ENCODE data around the gene EMILIN2. TPM values are rescaled to one million over a fixed set of nuclear protein-coding genes. Genes with fewer than 3 reads are reported as not detected.

Gene EMILIN2
- total and polyA plus RNA-seq, 2 of the 13 experiments (the other 11 are each of a cell fraction or from before 2014, with no cell fraction given) = 7.6 to 8.2 TPM

- TF ChIP-seq TBP (CRISPR knock-in tag; IDR thresholded peaks at IDR 0.05) (no peak), REXO4 (CRISPR knock-in tag; IDR thresholded peaks at IDR 0.05; ENCODE audit: borderline replicate concordance) (no peak), MEIS1 (CRISPR knock-in tag; IDR thresholded peaks at IDR 0.05; ENCODE audit: borderline replicate concordance) (no peak), E2F2 (CRISPR knock-in tag; IDR thresholded peaks at IDR 0.05; ENCODE audit: borderline replicate concordance) (peak; percentile 59; the same call in 1 of the 2 replicates), ARNTL (CRISPR knock-in tag; IDR thresholded peaks at IDR 0.05) (no peak), ATF7 (IDR thresholded peaks at IDR 0.05) (no peak), ATF7 (CRISPR knock-in tag; IDR thresholded peaks at IDR 0.05) (no peak), HMGA1 (CRISPR knock-in tag; conservative IDR thresholded peaks at IDR 0.05) (no peak), RBFOX2 (IDR thresholded peaks at IDR 0.05; ENCODE audit: low read depth, low read length) (peak; percentile 92), IRF9 (CRISPR knock-in tag; IDR thresholded peaks at IDR 0.05; ENCODE audit: borderline replicate concordance) (peak; percentile 51; the same call in 1 of the 2 replicates), ZNF33A (CRISPR knock-in tag; IDR thresholded peaks at IDR 0.05; ENCODE audit: borderline replicate concordance) (0 out of 2 replicates have a peak, but pooled peaks have one; percentile 40), ZIK1 (CRISPR knock-in tag; IDR thresholded peaks at IDR 0.05; ENCODE audit: borderline replicate concordance, low read depth) (0 out of 2 replicates have a peak, but pooled peaks have one; percentile 46), TEAD3 (CRISPR knock-in tag; optimal IDR thresholded peaks at IDR 0.05; ENCODE audit: borderline replicate concordance) (peak; percentile 13), NR2F6 (IDR thresholded peaks at IDR 0.05) (no peak), NR2F6 (CRISPR knock-in tag; IDR thresholded peaks at IDR 0.05) (peak; percentile 26; the same call in 1 of the 2 replicates), ZNF124 (CRISPR knock-in tag; IDR thresholded peaks at IDR 0.05) (no peak), ZNF597 (CRISPR knock-in tag; IDR thresholded peaks at IDR 0.05) (no peak), IKZF5 (CRISPR knock-in tag; IDR thresholded peaks at IDR 0.05) (peak; percentile 31; the same call in 1 of the 2 replicates), KAT8 (CRISPR knock-in tag; IDR thresholded peaks at IDR 0.05) (peak; percentile 86), THAP11 (CRISPR knock-in tag; IDR thresholded peaks at IDR 0.05) (peak; percentile 58), RAD51 (IDR thresholded peaks at IDR 0.05; ENCODE audit: borderline replicate concordance) (no peak), ZNF20 (CRISPR knock-in tag; IDR thresholded peaks at IDR 0.05) (no peak), GABPB1 (CRISPR knock-in tag; IDR thresholded peaks at IDR 0.05) (peak; percentile 91), BRCA1 (CRISPR knock-in tag; IDR thresholded peaks at IDR 0.05) (peak; percentile 56; the same call in 1 of the 2 replicates), IRX3 (CRISPR knock-in tag; IDR thresholded peaks at IDR 0.05; ENCODE audit: borderline replicate concordance, low read depth) (peak; percentile 11; the same call in 1 of the 2 replicates), ZNF746 (CRISPR knock-in tag; IDR thresholded peaks at IDR 0.05) (peak; percentile 1; the same call in 1 of the 2 replicates), ATF7-NPFF (CRISPR knock-in tag; IDR thresholded peaks at IDR 0.05; ENCODE audit: low read depth) (peak; percentile 40), POLR2AphosphoS5 (IDR thresholded peaks at IDR 0.05; ENCODE audit: low read depth, low read length) (peak; percentile 86)
Measured at GRCh38 chr18:2905854-2906703, 59.3 kb downstream of the EMILIN2 start (continued).

All from HepG2 (cell line).